ENCODE data around the gene WIPF1.

Gene WIPF1

GRCh38 chr2:174635776-174636404 lies 38.3 kb upstream of the WIPF1 start:
- Histone ChIP-seq H3K27me3 (ENCODE audit: insufficient read depth, insufficient read length) (no peaks in the 10 kb centered on the region), H3K4me1 (ENCODE audit: insufficient read depth, insufficient read length) (no peaks in the 10 kb centered on the region), H3K4me3 (ENCODE audit: insufficient read length, low read depth) (no peak overlapping the region), H3K9ac (ENCODE audit: insufficient read length, low read depth) (no peak overlapping the region), H3K9me3 (ENCODE audit: insufficient read depth, low read length) (no peaks in the 10 kb centered on the region), H3K36me3 (ENCODE audit: insufficient read depth, insufficient read length, low read length) (no peaks in the 10 kb centered on the region)
- TF ChIP-seq SUZ12 (IDR thresholded peaks at IDR 0.05; ENCODE audit: extremely low read depth, insufficient read depth, insufficient read length) (no peak), ZNF274 (IDR thresholded peaks at IDR 0.05; ENCODE audit: low read depth, low read length) (no peak), YY1 (IDR thresholded peaks at IDR 0.05; ENCODE audit: insufficient read depth, insufficient read length) (no peak)
- no peak for DNase-seq (ENCODE audit: low read depth, low spot score)

GRCh38 chr2:174635015-174635593 lies 37.5 kb upstream of the WIPF1 start:
- Histone ChIP-seq H3K9me3 (ENCODE audit: insufficient read depth, low read length) (no peaks in the 10 kb centered on the region), H3K27me3 (ENCODE audit: insufficient read depth, insufficient read length) (no peaks in the 10 kb centered on the region), H3K4me3 (ENCODE audit: insufficient read length, low read depth) (no peak overlapping the region), H3K36me3 (ENCODE audit: insufficient read depth, insufficient read length, low read length) (no peaks in the 10 kb centered on the region), H3K9ac (ENCODE audit: insufficient read length, low read depth) (no peak overlapping the region), H3K4me1 (ENCODE audit: insufficient read depth, insufficient read length) (no peaks in the 10 kb centered on the region)
- no peak for TF ChIP-seq ZNF274 (IDR thresholded peaks at IDR 0.05; ENCODE audit: low read depth, low read length)
- TF ChIP-seq SUZ12 (IDR thresholded peaks at IDR 0.05; ENCODE audit: extremely low read depth, insufficient read depth, insufficient read length) = no peak
- no peak for TF ChIP-seq YY1 (IDR thresholded peaks at IDR 0.05; ENCODE audit: insufficient read depth, insufficient read length)
- no peak for DNase-seq (ENCODE audit: low read depth, low spot score)

GRCh38 chr2:174634130-174635014 lies 36.8 kb upstream of the WIPF1 start:
- H3K4me3 ChIP-seq (ENCODE audit: insufficient read length, low read depth) = no peak overlapping the region
- H3K36me3 ChIP-seq (ENCODE audit: insufficient read depth, insufficient read length, low read length) = no peaks in the 10 kb centered on the region
- DNase-seq (ENCODE audit: low read depth, low spot score) = no peak
- no peak overlapping the region for H3K9ac ChIP-seq (ENCODE audit: insufficient read length, low read depth)
- H3K4me1 ChIP-seq (ENCODE audit: insufficient read depth, insufficient read length) = no peaks in the 10 kb centered on the region
- TF ChIP-seq YY1 (IDR thresholded peaks at IDR 0.05; ENCODE audit: insufficient read depth, insufficient read length) = no peak
- TF ChIP-seq ZNF274 (IDR thresholded peaks at IDR 0.05; ENCODE audit: low read depth, low read length) = no peak
- no peak for TF ChIP-seq SUZ12 (IDR thresholded peaks at IDR 0.05; ENCODE audit: extremely low read depth, insufficient read depth, insufficient read length)
- H3K9me3 ChIP-seq (ENCODE audit: insufficient read depth, low read length) = no peaks in the 10 kb centered on the region
- no peaks in the 10 kb centered on the region for H3K27me3 ChIP-seq (ENCODE audit: insufficient read depth, insufficient read length)

GRCh38 chr2:174633623-174633930 lies 36.0 kb upstream of the WIPF1 start:
- DNase-seq (ENCODE audit: low read depth, low spot score) = no peak
- Histone ChIP-seq H3K4me3 (ENCODE audit: insufficient read length, low read depth) (no peak overlapping the region), H3K27me3 (ENCODE audit: insufficient read depth, insufficient read length) (no peaks in the 10 kb centered on the region), H3K4me1 (ENCODE audit: insufficient read depth, insufficient read length) (no peaks in the 10 kb centered on the region), H3K36me3 (ENCODE audit: insufficient read depth, insufficient read length, low read length) (no peaks in the 10 kb centered on the region), H3K9ac (ENCODE audit: insufficient read length, low read depth) (no peak overlapping the region), H3K9me3 (ENCODE audit: insufficient read depth, low read length) (no peaks in the 10 kb centered on the region)
- TF ChIP-seq ZNF274 (IDR thresholded peaks at IDR 0.05; ENCODE audit: low read depth, low read length) = no peak
- TF ChIP-seq SUZ12 (IDR thresholded peaks at IDR 0.05; ENCODE audit: extremely low read depth, insufficient read depth, insufficient read length) = no peak
- no peak for TF ChIP-seq YY1 (IDR thresholded peaks at IDR 0.05; ENCODE audit: insufficient read depth, insufficient read length)

GRCh38 chr2:174632841-174633622 lies 35.4 kb upstream of the WIPF1 start:
- H3K27me3 ChIP-seq (ENCODE audit: insufficient read depth, insufficient read length) = no peaks in the 10 kb centered on the region
- no peaks in the 10 kb centered on the region for H3K4me1 ChIP-seq (ENCODE audit: insufficient read depth, insufficient read length)
- no peaks in the 10 kb centered on the region for H3K36me3 ChIP-seq (ENCODE audit: insufficient read depth, insufficient read length, low read length)
- no peaks in the 10 kb centered on the region for H3K9me3 ChIP-seq (ENCODE audit: insufficient read depth, low read length)
- H3K4me3 ChIP-seq (ENCODE audit: insufficient read length, low read depth) = no peak overlapping the region
- no peak for DNase-seq (ENCODE audit: low read depth, low spot score)
- TF ChIP-seq YY1 (IDR thresholded peaks at IDR 0.05; ENCODE audit: insufficient read depth, insufficient read length) (no peak), SUZ12 (IDR thresholded peaks at IDR 0.05; ENCODE audit: extremely low read depth, insufficient read depth, insufficient read length) (no peak), ZNF274 (IDR thresholded peaks at IDR 0.05; ENCODE audit: low read depth, low read length) (no peak)
- no peak overlapping the region for H3K9ac ChIP-seq (ENCODE audit: insufficient read length, low read depth)

GRCh38 chr2:174631009-174631981 lies 33.7 kb upstream of the WIPF1 start:
- no peak for TF ChIP-seq SUZ12 (IDR thresholded peaks at IDR 0.05; ENCODE audit: extremely low read depth, insufficient read depth, insufficient read length)
- TF ChIP-seq YY1 (IDR thresholded peaks at IDR 0.05; ENCODE audit: insufficient read depth, insufficient read length) = no peak
- no peak for TF ChIP-seq ZNF274 (IDR thresholded peaks at IDR 0.05; ENCODE audit: low read depth, low read length)
- DNase-seq (ENCODE audit: low read depth, low spot score) = no peak
- Histone ChIP-seq H3K27me3 (ENCODE audit: insufficient read depth, insufficient read length) (no peaks in the 10 kb centered on the region), H3K9ac (ENCODE audit: insufficient read length, low read depth) (no peak overlapping the region), H3K9me3 (ENCODE audit: insufficient read depth, low read length) (no peaks in the 10 kb centered on the region), H3K4me1 (ENCODE audit: insufficient read depth, insufficient read length) (no peaks in the 10 kb centered on the region), H3K4me3 (ENCODE audit: insufficient read length, low read depth) (no peak overlapping the region), H3K36me3 (ENCODE audit: insufficient read depth, insufficient read length, low read length) (no peaks in the 10 kb centered on the region)

All from NT2/D1 (cell line).